Tibial artery (tissue), 4 donors: ENCODE results near the gene DCAF15.

Experiments used
- DNase-seq, 2 donors: peaks; one replicate each; pipeline ENCODE4 v3.0.0-alpha.2; 2019
- H3K27ac ChIP-seq, 2 donors: fragments of 200-600 bp; sonication (generic) in 1 of 2; 1 replicate in 1 of 2; 2 replicates in 1 of 2; pipeline ENCODE4 v1.5.1; 2018 to 2019; ENCODE audit warnings: mild to moderate bottlenecking in 1 of 2
- H3K27me3 ChIP-seq, 2 donors: fragments of 200-600 bp; sonication (generic) in 1 of 2; one replicate each; pipeline versions ENCODE4 v1.5.1 to v1.6.0; 2016 to 2019
- H3K36me3 ChIP-seq, 3 donors: fragments of 200-600 bp; sonication (generic) in 2 of 3; one replicate each; pipeline ENCODE4 v1.5.1; 2016 to 2019; ENCODE audit warnings: mild to moderate bottlenecking in 2 of 3
- H3K4me1 ChIP-seq, 4 donors: fragments of 200-600 bp; sonication (generic) in 2 of 4; 1 replicate in 3 of 4; 2 replicates in 1 of 4; pipeline ENCODE4 v1.5.1; 2016 to 2019
- H3K4me3 ChIP-seq, 2 donors: fragments of 200-600 bp; sonication (generic) in 1 of 2; 1 replicate in 1 of 2; 2 replicates in 1 of 2; pipeline ENCODE4 v1.5.1; 2018 to 2019; ENCODE audit warnings: mild to moderate bottlenecking in 2 of 2
- H3K9me3 ChIP-seq, 3 donors: fragments of 200-600 bp; sonication (generic) in 1 of 3; one replicate each; pipeline ENCODE4 v1.5.1; 2016 to 2019
- intact Hi-C: fragments of 100-400 bp; cut with DNase I; formaldehyde crosslinking; loops from one replicate; pipeline ENCODE4 v1.15.0; 2023; ENCODE audit warnings: low total_unique reads
- TF ChIP-seq, protein P1 (sequence below), 2 experiments: fragments of 200-600 bp in 1 of 2; fragments of 450-650 bp in 1 of 2; IDR thresholded peaks; one replicate each; pipeline ENCODE4 v1.5.1; 2017 to 2019; ENCODE audit warnings: antibody characterized with exemption in 2 of 2, mild to moderate bottlenecking in 1 of 2, moderate library complexity in 1 of 2

DCAF15 gene

DNA sequence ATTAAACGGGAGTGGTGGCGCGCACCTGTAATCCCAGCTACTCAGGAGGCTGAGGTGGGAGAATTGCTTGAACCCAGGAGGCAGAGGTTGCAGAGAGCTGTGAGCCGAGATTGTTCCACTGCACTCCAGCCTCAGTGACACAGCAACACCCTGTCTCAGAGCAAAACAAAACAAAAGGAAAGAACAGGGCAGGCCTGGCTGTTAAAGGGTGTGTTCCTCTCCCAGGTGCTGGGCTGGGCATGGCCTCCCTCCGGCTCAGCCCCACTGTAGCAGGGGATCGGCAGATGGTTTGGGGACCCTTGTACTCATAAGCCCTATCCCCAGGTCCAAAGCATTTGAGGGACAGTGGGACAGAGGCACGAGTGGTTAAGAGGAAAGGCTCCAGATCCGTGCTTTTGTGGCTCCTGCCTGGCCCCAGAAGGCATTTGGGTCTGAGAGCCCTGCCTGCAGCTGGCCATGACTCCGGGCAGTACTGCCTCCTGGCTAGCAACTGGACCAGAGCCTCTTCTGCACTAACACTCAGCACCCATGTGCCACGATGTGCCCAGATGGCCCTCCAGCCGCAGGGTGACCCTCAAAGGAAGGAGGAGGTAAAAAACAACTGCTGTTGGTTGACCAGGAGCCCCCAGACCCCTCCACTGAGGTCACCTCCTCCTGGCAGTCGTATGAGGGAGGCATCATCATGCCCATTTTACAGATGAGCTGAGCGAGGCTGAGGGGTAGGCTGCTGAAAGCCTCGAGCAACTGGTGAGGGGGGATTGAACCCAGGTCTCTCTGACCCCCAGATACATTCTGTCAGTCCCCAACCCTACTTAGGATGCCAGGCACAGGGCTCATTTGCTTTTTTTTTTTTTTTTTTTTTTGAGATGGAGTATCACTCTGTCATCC is 43.8 kb downstream of the DCAF15 start:
- Histone ChIP-seq H3K27ac (no peak overlapping the region), H3K4me1 (no peaks in the 10 kb centered on the region), H3K27me3 (no peaks in the 10 kb centered on the region), H3K36me3 (peaks cover 0 to 26% (median 24%) of the 10 kb centered on the region in 3 donors), H3K9me3 (peaks cover 0 to 7% (median 0%) of the 10 kb centered on the region in 3 donors), H3K4me3 (no peak overlapping the region)
- TF ChIP-seq, protein P1, sequence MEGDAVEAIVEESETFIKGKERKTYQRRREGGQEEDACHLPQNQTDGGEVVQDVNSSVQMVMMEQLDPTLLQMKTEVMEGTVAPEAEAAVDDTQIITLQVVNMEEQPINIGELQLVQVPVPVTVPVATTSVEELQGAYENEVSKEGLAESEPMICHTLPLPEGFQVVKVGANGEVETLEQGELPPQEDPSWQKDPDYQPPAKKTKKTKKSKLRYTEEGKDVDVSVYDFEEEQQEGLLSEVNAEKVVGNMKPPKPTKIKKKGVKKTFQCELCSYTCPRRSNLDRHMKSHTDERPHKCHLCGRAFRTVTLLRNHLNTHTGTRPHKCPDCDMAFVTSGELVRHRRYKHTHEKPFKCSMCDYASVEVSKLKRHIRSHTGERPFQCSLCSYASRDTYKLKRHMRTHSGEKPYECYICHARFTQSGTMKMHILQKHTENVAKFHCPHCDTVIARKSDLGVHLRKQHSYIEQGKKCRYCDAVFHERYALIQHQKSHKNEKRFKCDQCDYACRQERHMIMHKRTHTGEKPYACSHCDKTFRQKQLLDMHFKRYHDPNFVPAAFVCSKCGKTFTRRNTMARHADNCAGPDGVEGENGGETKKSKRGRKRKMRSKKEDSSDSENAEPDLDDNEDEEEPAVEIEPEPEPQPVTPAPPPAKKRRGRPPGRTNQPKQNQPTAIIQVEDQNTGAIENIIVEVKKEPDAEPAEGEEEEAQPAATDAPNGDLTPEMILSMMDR (IDR thresholded peaks at IDR 0.05) = no peak
- no peak for DNase-seq
- intact Hi-C loops = no loop called here

DNA sequence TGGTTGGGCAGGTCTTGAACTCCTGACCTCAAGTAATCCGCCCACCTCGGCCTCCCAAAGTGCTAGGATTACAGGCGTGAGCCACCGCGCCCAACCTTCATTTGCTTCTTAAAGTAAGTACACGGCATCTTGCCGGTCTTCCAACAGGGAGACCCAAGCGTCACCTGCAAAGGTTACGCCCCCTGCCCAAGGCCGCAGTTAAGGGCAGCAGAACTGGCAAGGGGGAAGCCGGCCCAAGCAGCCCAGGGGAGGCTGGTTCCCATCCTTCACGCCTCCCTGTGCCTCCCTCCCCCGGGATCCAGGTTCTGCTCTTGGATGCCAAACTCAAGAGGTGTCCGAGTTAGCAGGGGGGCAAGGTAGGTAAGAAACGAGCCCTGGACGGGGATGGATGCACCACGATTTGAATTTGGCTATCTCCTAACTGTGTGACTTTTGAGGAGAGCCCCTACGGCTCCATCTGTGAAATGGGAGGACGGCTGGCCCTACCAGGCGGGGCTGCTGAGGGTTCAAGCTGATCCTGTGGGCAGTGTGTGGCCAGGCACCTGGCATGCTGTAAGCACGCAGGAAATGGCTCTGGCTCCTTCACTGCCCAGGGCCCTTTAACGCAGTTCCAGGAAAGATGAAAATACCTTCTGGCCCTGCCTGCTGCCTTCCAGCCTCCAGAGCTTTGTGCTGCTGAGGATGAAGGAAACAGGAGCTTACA is 44.8 kb downstream of the DCAF15 start:
- Histone ChIP-seq H3K27ac (no peak overlapping the region), H3K9me3 (peaks cover 0 to 7% (median 0%) of the 10 kb centered on the region in 3 donors), H3K36me3 (peaks cover 0 to 23% (median 15%) of the 10 kb centered on the region in 3 donors), H3K4me3 (no peak overlapping the region), H3K4me1 (peaks cover 0 to 3% (median 1%) of the 10 kb centered on the region in 4 donors), H3K27me3 (no peaks in the 10 kb centered on the region)
- TF ChIP-seq, protein P1 (IDR thresholded peaks at IDR 0.05) = no peak
- no peak for DNase-seq
- intact Hi-C loops = no loop called here

DNA sequence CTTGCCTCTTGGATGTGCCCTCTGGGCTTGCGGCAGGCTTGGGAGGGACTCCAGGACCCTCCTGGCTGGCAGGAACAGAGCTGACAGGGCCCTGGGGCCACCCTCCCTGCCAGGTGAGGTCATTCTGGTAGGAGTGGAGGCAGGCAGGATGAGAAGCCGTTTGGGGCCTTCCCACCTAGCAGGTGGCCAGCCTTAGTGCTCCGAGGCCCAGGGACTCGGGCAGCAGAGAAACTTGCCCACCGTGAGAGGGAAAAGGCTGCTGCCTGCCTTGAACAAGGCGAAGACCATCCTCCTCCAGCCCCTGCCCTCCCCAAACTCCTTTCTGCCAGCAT is 45.3 kb downstream of the DCAF15 start:
- no peaks in the 10 kb centered on the region for H3K27me3 ChIP-seq
- intact Hi-C loops = no loop called here
- TF ChIP-seq, protein P1 (IDR thresholded peaks at IDR 0.05) = no peak
- H3K36me3 ChIP-seq = peaks cover 0 to 18% (median 11%) of the 10 kb centered on the region in 3 donors
- no peak overlapping the region for H3K4me3 ChIP-seq
- H3K27ac ChIP-seq = no peak overlapping the region
- H3K4me1 ChIP-seq = peaks cover 0 to 8% (median 5%) of the 10 kb centered on the region in 4 donors
- H3K9me3 ChIP-seq = peaks cover 0 to 7% (median 0%) of the 10 kb centered on the region in 3 donors
- no peak for DNase-seq

DNA sequence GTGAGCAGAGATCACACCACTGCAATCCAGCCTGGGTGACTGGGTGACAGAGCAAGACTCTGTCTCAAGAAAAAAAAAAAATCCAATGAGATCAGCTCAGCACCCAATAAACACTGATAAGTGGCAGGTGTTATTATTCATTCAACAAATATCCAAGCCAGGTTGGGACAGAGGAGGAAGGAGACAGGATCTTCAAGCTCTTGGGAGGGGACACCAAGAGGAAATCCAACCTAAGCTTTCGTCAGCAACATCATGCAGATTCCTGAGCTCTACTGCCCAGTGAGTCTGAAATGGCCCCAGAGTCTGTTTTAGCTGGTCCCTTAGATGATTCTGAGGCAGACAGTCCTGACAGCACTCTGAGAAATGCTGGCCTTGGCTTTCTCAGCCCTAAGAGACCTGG is 46.1 kb downstream of the DCAF15 start:
- H3K36me3 ChIP-seq = peaks cover 0 to 9% (median 3%) of the 10 kb centered on the region in 3 donors
- H3K27ac ChIP-seq = no peak overlapping the region
- H3K4me3 ChIP-seq = no peak overlapping the region
- no peaks in the 10 kb centered on the region for H3K27me3 ChIP-seq
- peaks cover 0 to 16% (median 13%) of the 10 kb centered on the region in 4 donors for H3K4me1 ChIP-seq
- DNase-seq = no peak
- H3K9me3 ChIP-seq = peaks cover 0 to 7% (median 0%) of the 10 kb centered on the region in 3 donors
- intact Hi-C loops = no loop called here
- TF ChIP-seq, protein P1 (IDR thresholded peaks at IDR 0.05) = no peak

DNA sequence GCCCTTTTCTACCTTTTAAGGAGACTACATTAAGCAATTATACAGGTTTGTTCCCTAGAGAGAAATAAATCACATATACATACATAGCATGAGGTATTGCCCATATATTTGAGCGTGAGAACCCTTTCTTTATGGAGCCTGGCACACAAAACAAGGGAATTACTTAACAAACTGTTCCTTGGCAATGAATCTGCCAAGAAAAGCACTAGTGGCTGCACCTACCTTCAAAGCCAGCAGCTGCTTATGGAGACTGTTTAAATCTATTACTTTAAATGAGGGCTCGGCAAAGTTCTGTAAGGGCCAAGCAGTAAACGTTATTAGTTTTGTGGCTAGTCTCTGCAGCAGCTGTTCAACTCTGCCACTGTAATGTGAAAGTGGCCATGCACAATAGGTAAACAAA is 46.8 kb downstream of the DCAF15 start:
- Histone ChIP-seq H3K4me3 (no peak overlapping the region), H3K27me3 (no peaks in the 10 kb centered on the region), H3K4me1 (peaks cover 0 to 23% (median 19%) of the 10 kb centered on the region in 4 donors), H3K27ac (no peak overlapping the region), H3K36me3 (peaks cover 0 to 9% (median 0%) of the 10 kb centered on the region in 3 donors), H3K9me3 (peaks cover 0 to 7% (median 0%) of the 10 kb centered on the region in 3 donors)
- intact Hi-C loops = no loop called here
- DNase-seq = no peak
- TF ChIP-seq, protein P1 (IDR thresholded peaks at IDR 0.05) = no peak
